ENCODE measurements around the gene NOP16.

NOP16 gene

GRCh38 chr5:176413709-176414191 is 25.4 kb upstream of the NOP16 start:
- no peak for TF ChIP-seq EGR1 (IDR thresholded peaks at IDR 0.05)
- no peak for TF ChIP-seq FOXM1 (IDR thresholded peaks at IDR 0.05; ENCODE audit: borderline replicate concordance, low read depth)
- TF ChIP-seq CEBPB (IDR thresholded peaks at IDR 0.05): no peak
- TF ChIP-seq TAF1 (IDR thresholded peaks at IDR 0.05; ENCODE audit: low read depth): no peak
- TF ChIP-seq EP300 (IDR thresholded peaks at IDR 0.05; ENCODE audit: borderline replicate concordance): no peak
- TF ChIP-seq, protein P1, sequence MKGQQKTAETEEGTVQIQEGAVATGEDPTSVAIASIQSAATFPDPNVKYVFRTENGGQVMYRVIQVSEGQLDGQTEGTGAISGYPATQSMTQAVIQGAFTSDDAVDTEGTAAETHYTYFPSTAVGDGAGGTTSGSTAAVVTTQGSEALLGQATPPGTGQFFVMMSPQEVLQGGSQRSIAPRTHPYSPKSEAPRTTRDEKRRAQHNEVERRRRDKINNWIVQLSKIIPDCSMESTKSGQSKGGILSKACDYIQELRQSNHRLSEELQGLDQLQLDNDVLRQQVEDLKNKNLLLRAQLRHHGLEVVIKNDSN (IDR thresholded peaks at IDR 0.05): no peak
- no peak for TF ChIP-seq YY1 (IDR thresholded peaks at IDR 0.05; ENCODE audit: low read depth)
- no peak for TF ChIP-seq TEAD4 (IDR thresholded peaks at IDR 0.05)
- no peak for TF ChIP-seq REST (IDR thresholded peaks at IDR 0.05; ENCODE audit: low read depth)
- no peak for TF ChIP-seq ZBTB7A (IDR thresholded peaks at IDR 0.05; ENCODE audit: low read depth)
- TF ChIP-seq CREB1 (IDR thresholded peaks at IDR 0.05; ENCODE audit: low read depth): no peak
- no peak for TF ChIP-seq NFIC (IDR thresholded peaks at IDR 0.05)
- no peak for TF ChIP-seq RAD21 (IDR thresholded peaks at IDR 0.05; ENCODE audit: low read depth)
- no peak for TF ChIP-seq TCF12 (IDR thresholded peaks at IDR 0.05; ENCODE audit: low read depth)
- no peak for TF ChIP-seq MAX (IDR thresholded peaks at IDR 0.05)

DNA sequence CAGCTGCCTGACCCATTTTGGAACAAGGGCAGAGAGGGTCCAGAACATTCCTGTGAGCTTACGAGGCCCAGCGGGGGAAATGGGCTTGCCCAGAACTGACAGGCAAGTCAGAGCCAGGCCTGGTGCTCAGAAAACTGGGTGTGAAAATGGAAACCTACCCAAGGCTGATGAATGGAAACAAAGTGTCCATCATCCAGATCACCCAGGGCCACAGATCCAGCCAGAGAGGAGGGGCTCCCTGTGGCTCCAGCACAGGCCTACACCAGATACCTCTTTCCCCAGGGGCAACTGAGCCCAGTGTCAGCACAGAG is 24.8 kb upstream of the NOP16 start:
- TF ChIP-seq TCF12 (IDR thresholded peaks at IDR 0.05; ENCODE audit: low read depth) (no peak), MAX (IDR thresholded peaks at IDR 0.05) (no peak), TEAD4 (IDR thresholded peaks at IDR 0.05) (no peak), EGR1 (IDR thresholded peaks at IDR 0.05) (no peak), EP300 (IDR thresholded peaks at IDR 0.05; ENCODE audit: borderline replicate concordance) (no peak), CEBPB (IDR thresholded peaks at IDR 0.05) (no peak), NFIC (IDR thresholded peaks at IDR 0.05) (no peak), TAF1 (IDR thresholded peaks at IDR 0.05; ENCODE audit: low read depth) (no peak), FOXM1 (IDR thresholded peaks at IDR 0.05; ENCODE audit: borderline replicate concordance, low read depth) (no peak), CREB1 (IDR thresholded peaks at IDR 0.05; ENCODE audit: low read depth) (no peak), RAD21 (IDR thresholded peaks at IDR 0.05; ENCODE audit: low read depth) (no peak), YY1 (IDR thresholded peaks at IDR 0.05; ENCODE audit: low read depth) (no peak), ZBTB7A (IDR thresholded peaks at IDR 0.05; ENCODE audit: low read depth) (no peak), REST (IDR thresholded peaks at IDR 0.05; ENCODE audit: low read depth) (no peak)
- TF ChIP-seq, protein P1 (IDR thresholded peaks at IDR 0.05): no peak

GRCh38 chr5:176412517-176413254 is 24.3 kb upstream of the NOP16 start:
- no peak for TF ChIP-seq EGR1 (IDR thresholded peaks at IDR 0.05)
- no peak for TF ChIP-seq TCF12 (IDR thresholded peaks at IDR 0.05; ENCODE audit: low read depth)
- TF ChIP-seq CREB1 (IDR thresholded peaks at IDR 0.05; ENCODE audit: low read depth): no peak
- TF ChIP-seq RAD21 (IDR thresholded peaks at IDR 0.05; ENCODE audit: low read depth): no peak
- no peak for TF ChIP-seq YY1 (IDR thresholded peaks at IDR 0.05; ENCODE audit: low read depth)
- TF ChIP-seq CEBPB (IDR thresholded peaks at IDR 0.05): no peak
- TF ChIP-seq REST (IDR thresholded peaks at IDR 0.05; ENCODE audit: low read depth): no peak
- no peak for TF ChIP-seq ZBTB7A (IDR thresholded peaks at IDR 0.05; ENCODE audit: low read depth)
- TF ChIP-seq FOXM1 (IDR thresholded peaks at IDR 0.05; ENCODE audit: borderline replicate concordance, low read depth): no peak
- TF ChIP-seq MAX (IDR thresholded peaks at IDR 0.05): no peak
- TF ChIP-seq TEAD4 (IDR thresholded peaks at IDR 0.05): no peak
- TF ChIP-seq, protein P1 (IDR thresholded peaks at IDR 0.05): no peak
- no peak for TF ChIP-seq NFIC (IDR thresholded peaks at IDR 0.05)
- TF ChIP-seq TAF1 (IDR thresholded peaks at IDR 0.05; ENCODE audit: low read depth): no peak
- no peak for TF ChIP-seq EP300 (IDR thresholded peaks at IDR 0.05; ENCODE audit: borderline replicate concordance)
